ENCODE measurements around the gene ASXL2. TPM values are rescaled to one million over a fixed set of nuclear protein-coding genes. Genes with fewer than 3 reads are reported as not detected.
A peak's percentile ranks its signal among the peaks of the same experiment; 100 is the strongest.

The ASXL2 gene
- total RNA-seq, 1 experiment from 2014 or later: 32.7 TPM

DNA sequence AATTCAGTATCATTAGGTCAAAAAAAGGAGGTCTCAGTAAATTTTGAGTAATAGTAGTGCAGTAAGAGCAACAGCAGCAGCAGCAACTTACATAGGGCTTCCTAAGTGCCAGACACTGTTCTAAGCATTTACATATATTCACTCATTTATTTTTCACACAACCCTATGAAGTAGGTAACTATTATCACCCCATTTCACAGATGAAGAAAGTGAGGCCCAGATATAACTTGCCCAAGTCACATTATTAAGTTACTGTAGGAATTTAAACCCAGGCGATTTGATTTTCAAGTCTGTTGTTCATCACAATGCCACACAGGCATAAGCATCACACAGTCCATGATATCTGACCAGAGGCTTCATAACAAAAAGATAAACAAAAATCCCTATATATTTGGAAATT is 114.7 kb downstream of the ASXL2 start:
- H3K4me2 ChIP-seq (ENCODE audit: insufficient read depth, insufficient read length, low read length): no peak overlapping the region
- no peak overlapping the region for H2BK20ac ChIP-seq (ENCODE audit: low read depth, low read length, poor library complexity, severe bottlenecking)
- no peak overlapping the region for H3K56ac ChIP-seq (ENCODE audit: insufficient read length, low read depth, low read length)
- no peak overlapping the region for H3K4ac ChIP-seq (ENCODE audit: low read depth, low read length)
- no CpG with 5 or more reads among the region's 1 CpG for WGBS (ENCODE audit: extremely low coverage, insufficient read length, low lambda C conversion rate)
- Mint-ChIP-seq H3K27ac (peak overlapping the region in 1 of 3 experiments; percentile 59; a peak in 1 of 7 replicates), H3K36me3 (ENCODE audit: insufficient read depth in 1 of 3, low read depth in 3 of 3) (peaks cover 4 to 55% (median 29%) of the 10 kb centered on the region in 3 experiments; a peak in 5 of 7 replicates), H3K4me1 (no peaks in the 10 kb centered on the region), H3K27me3 (ENCODE audit: low read depth) (no peaks in the 10 kb centered on the region), H3K4me3 (no peak overlapping the region), H3K9me3 (no peaks in the 10 kb centered on the region)
- no peaks in the 10 kb centered on the region for H3K9me3 ChIP-seq (ENCODE audit: control insufficient read depth, low read depth, low read length)
- no peak overlapping the region for H4K91ac ChIP-seq (ENCODE audit: insufficient read length, low read depth, low read length)
- no peak overlapping the region for H2BK5ac ChIP-seq (ENCODE audit: insufficient read length, low read length)
- no peak overlapping the region for H4K5ac ChIP-seq (ENCODE audit: insufficient read length, low read depth, low read length)
- H3T11ph ChIP-seq (ENCODE audit: low read length): no peak overlapping the region
- H3K9ac ChIP-seq (ENCODE audit: extremely low read depth, insufficient read length, low read length): no peak overlapping the region
- no peak overlapping the region for H3K27ac ChIP-seq (ENCODE audit: insufficient read length, low read depth, low read length)
- no peak overlapping the region for H2AK5ac ChIP-seq (ENCODE audit: insufficient read length, low read length)
- H3K4me1 ChIP-seq (ENCODE audit: insufficient read depth, low read length): no peaks in the 10 kb centered on the region
- H3K23ac ChIP-seq (ENCODE audit: insufficient read length, low read depth, low read length): no peak overlapping the region
- no peak overlapping the region for H3K14ac ChIP-seq (ENCODE audit: insufficient read depth, low read length)
- H2BK12ac ChIP-seq (ENCODE audit: insufficient read length, low read depth, low read length): no peak overlapping the region
- H3K18ac ChIP-seq (ENCODE audit: insufficient read length, low read depth, low read length): no peak overlapping the region
- H3K79me1 ChIP-seq (ENCODE audit: insufficient read depth, low read depth, low read length, poor library complexity, severe bottlenecking): no peaks in the 10 kb centered on the region
- H2AFZ ChIP-seq (ENCODE audit: low read length): no peak overlapping the region
- no peaks in the 10 kb centered on the region for H3K23me2 ChIP-seq (ENCODE audit: insufficient read length, low read depth, low read length, poor library complexity, severe bottlenecking)
- H4K20me1 ChIP-seq (ENCODE audit: control insufficient read depth, insufficient read depth, insufficient read length): no peaks in the 10 kb centered on the region
- no peak for DNase-seq
- no peaks in the 10 kb centered on the region for H3K79me2 ChIP-seq (ENCODE audit: insufficient read depth, low read length)
- no peaks in the 10 kb centered on the region for H3K27me3 ChIP-seq (ENCODE audit: insufficient read depth, low read length)
- TF ChIP-seq CTCF (conservative IDR thresholded peaks at IDR 0.05): no peak
- no peak overlapping the region for H2BK15ac ChIP-seq (ENCODE audit: low read depth, low read length)
- no peak overlapping the region for H2BK120ac ChIP-seq (ENCODE audit: low read depth, low read length, poor library complexity, severe bottlenecking)
- no peak overlapping the region for H4K8ac ChIP-seq (replicated peaks; ENCODE audit: insufficient read length, low read depth, low read length)
